GM19438 (cell line): Measurements from ENCODE around the gene FBXO42.
A peak's percentile ranks its signal among the peaks of the same experiment; 100 is the strongest.

Experiments
- ATAC-seq: cut with Tn5 transposase; IDR thresholded peaks from one replicate; pipeline ENCODE4 v1.9.1; 2021; ENCODE audit warnings: low read depth; ENCODE audit not compliant: unreplicated experiment

The FBXO42 gene

GRCh38 chr1:16207318-16208269 lies 144.7 kb downstream of the FBXO42 start:
- ATAC-seq = no peak

- peak; percentile 80 for ATAC-seq
Observed at GRCh38 chr1:16206547-16207317, 145.5 kb downstream of the FBXO42 start.

GRCh38 chr1:16205891-16206546 lies 146.3 kb downstream of the FBXO42 start:
- peak; percentile 5 for ATAC-seq

- ATAC-seq = no peak
Observed at GRCh38 chr1:16205334-16205671, 147.0 kb downstream of the FBXO42 start.

- no peak for ATAC-seq
Observed at GRCh38 chr1:16204634-16205333, 147.5 kb downstream of the FBXO42 start.

GRCh38 chr1:16204216-16204615 lies 148.1 kb downstream of the FBXO42 start:
- ATAC-seq = no peak

GRCh38 chr1:16203550-16203949 lies 148.7 kb downstream of the FBXO42 start:
- no peak for ATAC-seq

- ATAC-seq = no peak
Observed at GRCh38 chr1:16202281-16203210, 149.7 kb downstream of the FBXO42 start.

- no peak for ATAC-seq
Observed at GRCh38 chr1:16199700-16200099, 152.6 kb downstream of the FBXO42 start.

GRCh38 chr1:16199157-16199501 lies 153.2 kb downstream of the FBXO42 start:
- ATAC-seq = no peak

GRCh38 chr1:16198444-16199156 lies 153.7 kb downstream of the FBXO42 start:
- no peak for ATAC-seq

- no peak for ATAC-seq
Observed at GRCh38 chr1:16196874-16197273, 155.4 kb downstream of the FBXO42 start.
